Upper lobe of left lung (tissue), 4 donors: ENCODE data around the gene ZBED2.

Experiments
- EP300 ChIP-seq, 4 donors: sonication (generic); formaldehyde crosslinking; IDR thresholded peaks; one replicate each; pipeline ENCODE4 v1.5.1; 2017; ENCODE audit warnings: antibody characterized with exemption in 4 of 4, control low read depth in 2 of 4
- POLR2A ChIP-seq, 4 donors: fragments of 450-650 bp; IDR thresholded peaks; one replicate each; pipeline ENCODE4 v1.5.1; 2016 to 2017; ENCODE audit warnings: antibody characterized with exemption in 4 of 4, mild to moderate bottlenecking in 2 of 4
- POLR2AphosphoS5 ChIP-seq, 2 donors: sonication (generic); formaldehyde crosslinking; IDR thresholded peaks; one replicate each; pipeline ENCODE4 v1.5.1; 2017; ENCODE audit warnings: antibody characterized with exemption in 2 of 2
- TF ChIP-seq, protein P1 (sequence below), 6 experiments: fragments of 450-650 bp in 4 of 6; fragments of 200-600 bp in 2 of 6; sonication (generic) in 2 of 6; IDR thresholded peaks; one replicate each; pipeline ENCODE4 v1.5.1; 2016 to 2019; ENCODE audit warnings: antibody characterized with exemption in 6 of 6

- TF ChIP-seq, protein P1, sequence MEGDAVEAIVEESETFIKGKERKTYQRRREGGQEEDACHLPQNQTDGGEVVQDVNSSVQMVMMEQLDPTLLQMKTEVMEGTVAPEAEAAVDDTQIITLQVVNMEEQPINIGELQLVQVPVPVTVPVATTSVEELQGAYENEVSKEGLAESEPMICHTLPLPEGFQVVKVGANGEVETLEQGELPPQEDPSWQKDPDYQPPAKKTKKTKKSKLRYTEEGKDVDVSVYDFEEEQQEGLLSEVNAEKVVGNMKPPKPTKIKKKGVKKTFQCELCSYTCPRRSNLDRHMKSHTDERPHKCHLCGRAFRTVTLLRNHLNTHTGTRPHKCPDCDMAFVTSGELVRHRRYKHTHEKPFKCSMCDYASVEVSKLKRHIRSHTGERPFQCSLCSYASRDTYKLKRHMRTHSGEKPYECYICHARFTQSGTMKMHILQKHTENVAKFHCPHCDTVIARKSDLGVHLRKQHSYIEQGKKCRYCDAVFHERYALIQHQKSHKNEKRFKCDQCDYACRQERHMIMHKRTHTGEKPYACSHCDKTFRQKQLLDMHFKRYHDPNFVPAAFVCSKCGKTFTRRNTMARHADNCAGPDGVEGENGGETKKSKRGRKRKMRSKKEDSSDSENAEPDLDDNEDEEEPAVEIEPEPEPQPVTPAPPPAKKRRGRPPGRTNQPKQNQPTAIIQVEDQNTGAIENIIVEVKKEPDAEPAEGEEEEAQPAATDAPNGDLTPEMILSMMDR (IDR thresholded peaks at IDR 0.05): peak in 2 of 6 experiments; percentile 12 to 28
- TF ChIP-seq POLR2A (IDR thresholded peaks at IDR 0.05) (no peak), POLR2AphosphoS5 (IDR thresholded peaks at IDR 0.05) (peak in 1 of 2 donors; percentile 49), EP300 (IDR thresholded peaks at IDR 0.05) (peak in 1 of 4 donors; percentile 89)
Measured at GRCh38 chr3:111582120-111582474, 13.0 kb downstream of the ZBED2 start.
